SU-DHL-6 (cell line): ENCODE data around the gene KPTN.

Experiments used
- H2AFZ ChIP-seq: fragments of 200-600 bp; sonication (generic); 2 replicates; pipeline ENCODE4 v1.6.1; 2014; ENCODE audit warnings: low read depth, mild to moderate bottlenecking, moderate library complexity, mixed read lengths, antibody characterized with exemption, low read length; ENCODE audit not compliant: severe bottlenecking
- H3F3A ChIP-seq: fragments of 200-600 bp; shearing (Covaris generic); 2 replicates; pipeline ENCODE4 v1.6.0; 2016; ENCODE audit warnings: antibody characterized with exemption, mild to moderate bottlenecking; ENCODE audit not compliant: insufficient read depth
- H3K27ac ChIP-seq: fragments of 200-600 bp; sonication (generic); 2 replicates; pipeline ENCODE4 v1.5.1; 2016; ENCODE audit warnings: low read depth, mild to moderate bottlenecking, low read length, moderate library complexity, mixed read lengths
- H3K27me3 ChIP-seq: fragments of 200-600 bp; sonication (generic), shearing (Covaris generic); 2 replicates; pipeline ENCODE4 v1.6.0; 2014; ENCODE audit warnings: mild to moderate bottlenecking, low read length
- H3K36me3 ChIP-seq: fragments of 200-600 bp; sonication (generic); 2 replicates; pipeline ENCODE4 v1.6.1; 2014; ENCODE audit warnings: mild to moderate bottlenecking, low read length, mixed read lengths
- H3K4me2 ChIP-seq: fragments of 300-600, 200-600 bp; shearing (Covaris generic), sonication (generic); 2 replicates; pipeline ENCODE4 v1.6.0; 2014; ENCODE audit warnings: low read length, low read depth, mild to moderate bottlenecking; ENCODE audit not compliant: poor library complexity, severe bottlenecking
- H3K4me3 ChIP-seq: fragments of 200-600 bp; sonication (generic); 2 replicates; pipeline ENCODE4 v1.5.1; 2014; ENCODE audit warnings: antibody characterized with exemption, low read length, mild to moderate bottlenecking, mixed read lengths; ENCODE audit not compliant: insufficient read depth, poor library complexity, severe bottlenecking
- H3K79me2 ChIP-seq: fragments of 200-600 bp; sonication (generic); 2 replicates; pipeline ENCODE4 v1.6.1; 2014; ENCODE audit warnings: mild to moderate bottlenecking, low read length, moderate library complexity; ENCODE audit not compliant: insufficient read depth
- H3K9ac ChIP-seq: fragments of 200-600 bp; sonication (generic); 2 replicates; pipeline ENCODE4 v1.7.0; 2014; ENCODE audit warnings: mild to moderate bottlenecking, low read length
- H3K9me2 ChIP-seq: fragments of 200-600 bp; sonication (generic); replicated peaks from 2 replicates; pipeline ENCODE4 v1.6.1; 2014; ENCODE audit warnings: low read length; ENCODE audit not compliant: insufficient read depth
- H3K9me3 ChIP-seq: fragments of 200-600 bp; sonication (generic); 2 replicates; pipeline ENCODE4 v1.6.1; 2014; ENCODE audit warnings: low read length, mixed read lengths; ENCODE audit not compliant: insufficient read depth
- H4K20me1 ChIP-seq: fragments of 200-600 bp; sonication (generic); 2 replicates; pipeline ENCODE4 v1.6.1; 2014; ENCODE audit warnings: low read depth, mild to moderate bottlenecking, antibody characterized with exemption, low read length, moderate library complexity, mixed read lengths
- EZH2phosphoT487 ChIP-seq: fragments of 200-600 bp; sonication (generic), shearing (Covaris generic); conservative IDR thresholded peaks from 2 replicates; pipeline ENCODE4 v1.6.1; 2018; ENCODE audit warnings: mild to moderate bottlenecking, antibody characterized with exemption, low read length, moderate library complexity, mixed read lengths
- TF ChIP-seq, protein P1 (sequence below): fragments of 200-600 bp; sonication (generic); IDR thresholded peaks from one replicate; pipeline ENCODE4 v1.5.1; 2017; ENCODE audit warnings: antibody characterized with exemption, mild to moderate bottlenecking, low read length, moderate library complexity; ENCODE audit not compliant: insufficient read depth, poor library complexity, severe bottlenecking

The KPTN gene

DNA sequence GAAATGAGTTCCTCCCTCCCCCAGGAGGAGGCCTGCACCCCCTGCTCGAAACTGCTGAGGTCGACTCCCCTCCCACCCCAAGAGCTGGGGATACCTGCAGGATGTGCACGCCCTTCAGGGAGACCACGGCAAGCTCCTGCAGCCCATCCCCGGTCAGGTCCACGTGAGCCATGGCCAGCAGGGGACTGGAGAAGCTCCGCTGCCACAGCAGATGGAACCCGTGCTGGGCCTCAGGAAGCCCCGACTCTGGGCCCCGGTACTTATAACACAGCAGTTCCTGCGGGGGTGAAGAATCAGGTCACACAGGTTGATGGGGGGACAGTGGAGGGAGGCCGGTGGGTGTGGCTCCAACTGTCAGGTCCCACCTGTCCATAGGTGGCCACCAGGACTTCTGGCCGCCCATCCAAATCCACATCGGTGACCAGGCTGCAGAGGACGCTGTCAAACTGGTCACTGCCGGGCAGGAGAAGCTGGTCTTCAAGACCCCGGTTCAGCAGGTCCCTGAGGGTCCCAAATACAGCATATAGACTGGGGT lies 7.5 kb downstream of the KPTN start:
- no peak overlapping the region for H2AFZ ChIP-seq
- no peaks in the 10 kb centered on the region for H4K20me1 ChIP-seq
- no peak overlapping the region for H3K9ac ChIP-seq
- H3K79me2 ChIP-seq = no peaks in the 10 kb centered on the region
- no peaks in the 10 kb centered on the region for H3K9me3 ChIP-seq
- H3K27ac ChIP-seq = no peak overlapping the region
- no peak overlapping the region for H3K4me3 ChIP-seq
- peaks cover 4% of the 10 kb centered on the region; the same call in 1 of the 2 replicates for H3F3A ChIP-seq
- H3K4me2 ChIP-seq = no peak overlapping the region
- TF ChIP-seq EZH2phosphoT487 = no peak
- TF ChIP-seq, protein P1, sequence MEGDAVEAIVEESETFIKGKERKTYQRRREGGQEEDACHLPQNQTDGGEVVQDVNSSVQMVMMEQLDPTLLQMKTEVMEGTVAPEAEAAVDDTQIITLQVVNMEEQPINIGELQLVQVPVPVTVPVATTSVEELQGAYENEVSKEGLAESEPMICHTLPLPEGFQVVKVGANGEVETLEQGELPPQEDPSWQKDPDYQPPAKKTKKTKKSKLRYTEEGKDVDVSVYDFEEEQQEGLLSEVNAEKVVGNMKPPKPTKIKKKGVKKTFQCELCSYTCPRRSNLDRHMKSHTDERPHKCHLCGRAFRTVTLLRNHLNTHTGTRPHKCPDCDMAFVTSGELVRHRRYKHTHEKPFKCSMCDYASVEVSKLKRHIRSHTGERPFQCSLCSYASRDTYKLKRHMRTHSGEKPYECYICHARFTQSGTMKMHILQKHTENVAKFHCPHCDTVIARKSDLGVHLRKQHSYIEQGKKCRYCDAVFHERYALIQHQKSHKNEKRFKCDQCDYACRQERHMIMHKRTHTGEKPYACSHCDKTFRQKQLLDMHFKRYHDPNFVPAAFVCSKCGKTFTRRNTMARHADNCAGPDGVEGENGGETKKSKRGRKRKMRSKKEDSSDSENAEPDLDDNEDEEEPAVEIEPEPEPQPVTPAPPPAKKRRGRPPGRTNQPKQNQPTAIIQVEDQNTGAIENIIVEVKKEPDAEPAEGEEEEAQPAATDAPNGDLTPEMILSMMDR = no peak
- no peaks in the 10 kb centered on the region for H3K36me3 ChIP-seq
- no peaks in the 10 kb centered on the region for H3K9me2 ChIP-seq
- no peaks in the 10 kb centered on the region for H3K27me3 ChIP-seq

DNA sequence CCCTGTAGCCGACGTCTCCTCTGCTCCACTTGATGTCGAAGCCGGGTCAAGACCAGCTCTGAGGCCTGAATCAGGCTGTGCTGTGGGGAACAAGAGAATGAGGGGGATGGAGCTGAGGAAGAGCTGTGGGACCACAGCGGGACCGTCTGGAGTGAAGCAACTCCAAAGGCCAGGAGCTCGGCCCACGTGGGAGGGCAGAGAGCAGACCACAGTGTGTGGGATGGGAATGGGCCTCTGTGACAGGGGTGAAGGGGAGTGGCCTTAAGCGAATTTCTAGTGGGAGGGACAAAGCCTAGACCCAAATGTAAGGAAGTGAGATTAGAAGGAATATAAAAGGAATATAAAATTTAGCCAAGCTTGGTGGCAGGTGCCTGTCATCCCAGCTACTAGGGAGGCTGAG lies 8.6 kb downstream of the KPTN start:
- H3K9ac ChIP-seq = no peak overlapping the region
- no peaks in the 10 kb centered on the region for H3K27me3 ChIP-seq
- H3K36me3 ChIP-seq = no peaks in the 10 kb centered on the region
- no peaks in the 10 kb centered on the region for H3K9me3 ChIP-seq
- no peak overlapping the region for H3K27ac ChIP-seq
- H2AFZ ChIP-seq = no peak overlapping the region
- H3K79me2 ChIP-seq = no peaks in the 10 kb centered on the region
- H3K4me3 ChIP-seq = no peak overlapping the region
- H3K4me2 ChIP-seq = no peak overlapping the region
- H3K9me2 ChIP-seq = no peaks in the 10 kb centered on the region
- TF ChIP-seq EZH2phosphoT487 = no peak
- no peaks in the 10 kb centered on the region for H4K20me1 ChIP-seq
- no peaks in the 10 kb centered on the region for H3F3A ChIP-seq

- no peaks in the 10 kb centered on the region for H3F3A ChIP-seq
- no peak overlapping the region for H3K4me3 ChIP-seq
- H4K20me1 ChIP-seq = no peaks in the 10 kb centered on the region
- H3K9me3 ChIP-seq = no peaks in the 10 kb centered on the region
- no peaks in the 10 kb centered on the region for H3K27me3 ChIP-seq
- no peak overlapping the region for H3K4me2 ChIP-seq
- TF ChIP-seq, protein P1 = no peak
- no peak for TF ChIP-seq EZH2phosphoT487
- H3K9me2 ChIP-seq = no peaks in the 10 kb centered on the region
- H3K27ac ChIP-seq = no peak overlapping the region
- H3K79me2 ChIP-seq = no peaks in the 10 kb centered on the region
- no peaks in the 10 kb centered on the region for H3K36me3 ChIP-seq
- H3K9ac ChIP-seq = no peak overlapping the region
- no peak overlapping the region for H2AFZ ChIP-seq
Measured at GRCh38 chr19:47473336-47473735, 10.7 kb downstream of the KPTN start.

- H2AFZ ChIP-seq = no peak within 1 kb of the TSS
- H3K9me2 ChIP-seq = no peaks in the 10 kb centered on the region
- TF ChIP-seq, protein P1 = no peak
- TF ChIP-seq EZH2phosphoT487 = no peak
- no peaks in the 10 kb centered on the region for H3K79me2 ChIP-seq
- no peak within 1 kb of the TSS for H3K27ac ChIP-seq
- H3F3A ChIP-seq = no peaks in the 10 kb centered on the region
- H3K9me3 ChIP-seq = no peaks in the 10 kb centered on the region
- H4K20me1 ChIP-seq = no peaks in the 10 kb centered on the region
- H3K9ac ChIP-seq = no peak within 1 kb of the TSS
- H3K36me3 ChIP-seq = no peaks in the 10 kb centered on the region
- no peaks in the 10 kb centered on the region for H3K27me3 ChIP-seq
- no peak within 1 kb of the TSS for H3K4me3 ChIP-seq
- no peak within 1 kb of the TSS for H3K4me2 ChIP-seq
Measured at GRCh38 chr19:47471733-47472457, 12.1 kb downstream of the KPTN start, which contains the start of gene SLC8A2. Gene SLC8A2, minus strand, starts transcription at chr19:47471893. Its CDS starts 5,490 bp downstream, at chr19:47466403.
